Trophoblast cell (in vitro differentiated cells and primary cell): ENCODE data around the gene MKKS.

Experiments
- DNase-seq, 2 donors: peaks; one replicate each; pipeline ENCODE4 v3.0.0-alpha.2; 2016
- H2AFZ ChIP-seq: 2 replicates; pipeline ENCODE4 v1.6.1; 2013; ENCODE audit warnings: low read length, moderate library complexity, mild to moderate bottlenecking; ENCODE audit not compliant: insufficient read depth, poor library complexity
- H2AK5ac ChIP-seq: 2 replicates; pipeline ENCODE4 v1.6.1; 2013; ENCODE audit warnings: mild to moderate bottlenecking, low read length
- H2BK120ac ChIP-seq: 2 replicates; pipeline ENCODE4 v1.6.1; 2013; ENCODE audit warnings: low read length, mild to moderate bottlenecking, moderate library complexity; ENCODE audit not compliant: insufficient read depth, poor library complexity
- H2BK12ac ChIP-seq: 2 replicates; pipeline ENCODE4 v1.6.1; 2013; ENCODE audit warnings: mild to moderate bottlenecking, low read length, moderate library complexity
- H2BK5ac ChIP-seq: 2 replicates; pipeline ENCODE4 v1.6.1; 2013; ENCODE audit warnings: low read length, low read depth, moderate library complexity, mild to moderate bottlenecking; ENCODE audit not compliant: poor library complexity
- H3K14ac ChIP-seq: 2 replicates; pipeline ENCODE4 v1.6.1; 2013; ENCODE audit warnings: mild to moderate bottlenecking, low read length
- H3K18ac ChIP-seq: 2 replicates; pipeline ENCODE4 v1.6.1; 2013; ENCODE audit warnings: mild to moderate bottlenecking, low read length
- H3K23ac ChIP-seq: 2 replicates; pipeline ENCODE4 v1.6.1; 2013; ENCODE audit warnings: low read length
- H3K27ac ChIP-seq: 2 replicates; pipeline ENCODE4 v1.5.1; 2013; ENCODE audit warnings: low read depth, mild to moderate bottlenecking, inconsistent platforms, low read length, moderate library complexity
- H3K27me3 ChIP-seq: 2 replicates; pipeline ENCODE4 v1.6.1; 2013; ENCODE audit warnings: inconsistent platforms, mild to moderate bottlenecking, low read length, moderate library complexity; ENCODE audit not compliant: insufficient read depth
- H3K36me3 ChIP-seq, 2 experiments: 1 replicate in 1 of 2; 2 replicates in 1 of 2; pipeline ENCODE4 v1.6.1; 2013; ENCODE audit warnings: low read length in 2 of 2, mild to moderate bottlenecking in 2 of 2, moderate library complexity in 1 of 2; ENCODE audit not compliant: insufficient read depth in 2 of 2, control insufficient read depth in 1 of 2
- H3K4ac ChIP-seq: 2 replicates; pipeline ENCODE4 v1.6.1; 2013; ENCODE audit warnings: low read depth, mild to moderate bottlenecking, low read length, moderate library complexity
- H3K4me1 ChIP-seq, 2 experiments: 1 replicate in 1 of 2; 2 replicates in 1 of 2; pipeline ENCODE4 v1.6.1; 2013; ENCODE audit warnings: low read length in 2 of 2, mild to moderate bottlenecking in 2 of 2, moderate library complexity in 1 of 2; ENCODE audit not compliant: insufficient read depth in 2 of 2, control insufficient read depth in 1 of 2
- H3K4me2 ChIP-seq: 2 replicates; pipeline ENCODE4 v1.6.1; 2013; ENCODE audit warnings: inconsistent platforms, mild to moderate bottlenecking, low read length, moderate library complexity
- H3K4me3 ChIP-seq: 2 replicates; pipeline ENCODE4 v1.5.1; 2013; ENCODE audit warnings: mild to moderate bottlenecking, low read depth, low read length, inconsistent platforms
- H3K79me1 ChIP-seq: one replicate; pipeline ENCODE4 v1.6.1; 2013; ENCODE audit warnings: low read length
- H3K79me2 ChIP-seq: 2 replicates; pipeline ENCODE4 v1.6.1; 2013; ENCODE audit warnings: low read length, mild to moderate bottlenecking; ENCODE audit not compliant: control insufficient read depth, insufficient read depth, poor library complexity
- H3K9ac ChIP-seq: 2 replicates; pipeline ENCODE4 v1.6.1; 2013; ENCODE audit warnings: mild to moderate bottlenecking, low read length
- H3K9me3 ChIP-seq: 2 replicates; pipeline ENCODE4 v1.6.1; 2013; ENCODE audit warnings: low read depth, mild to moderate bottlenecking, control low read depth, inconsistent platforms, low read length; ENCODE audit not compliant: insufficient read depth
- H4K12ac ChIP-seq: 2 replicates; pipeline ENCODE4 v1.6.1; 2013; ENCODE audit warnings: low read depth, mild to moderate bottlenecking, low read length, moderate library complexity
- H4K8ac ChIP-seq: 2 replicates; pipeline ENCODE4 v1.6.1; 2013; ENCODE audit warnings: low read depth, mild to moderate bottlenecking, low read length, moderate library complexity
- H4K91ac ChIP-seq: one replicate; pipeline ENCODE4 v1.6.1; 2013; ENCODE audit warnings: low read depth, mild to moderate bottlenecking, low read length, moderate library complexity
- WGBS: extraction: QIAGEN DNeasy Blood & Tissue Kit; methylation state at CpG from one replicate; pipeline ENCODE4 v1.1.7; 2013; ENCODE audit warnings: missing lambda C conversion rate; ENCODE audit not compliant: insufficient read length, insufficient coverage; ENCODE audit errors: extremely low coverage; 5-methylcytosine and 5-hydroxymethylcytosine counted together

Gene MKKS

DNA sequence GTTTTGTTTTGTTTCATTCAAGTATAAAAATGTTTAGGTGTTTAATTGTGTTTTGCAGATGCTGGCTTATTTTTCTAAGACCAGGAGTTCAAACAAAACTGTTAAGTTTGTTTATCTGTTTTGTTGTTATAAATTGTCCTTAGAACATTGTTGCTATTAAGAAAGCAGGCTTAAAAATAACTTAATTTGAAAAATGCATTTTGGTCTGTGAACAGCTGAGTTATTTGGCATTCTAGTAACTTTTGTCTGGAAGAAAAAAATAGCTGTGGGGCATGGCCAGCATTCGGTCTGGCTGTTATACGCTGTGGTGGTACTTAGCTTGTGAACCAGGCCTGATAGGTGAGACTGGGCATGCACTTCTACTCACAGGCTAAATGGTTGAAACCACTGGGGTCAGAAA is 38.8 kb upstream of the MKKS start:
- no peaks in the 10 kb centered on the region for H3K36me3 ChIP-seq
- no peak overlapping the region for H2AFZ ChIP-seq
- peaks cover 8 to 9% of the 10 kb centered on the region in 2 experiments for H3K4me1 ChIP-seq
- no peak overlapping the region for H3K9ac ChIP-seq
- H3K23ac ChIP-seq: no peak overlapping the region
- no peak for DNase-seq
- no peak overlapping the region for H2BK12ac ChIP-seq
- H2AK5ac ChIP-seq: no peak overlapping the region
- no peak overlapping the region for H4K91ac ChIP-seq
- H3K79me2 ChIP-seq: no peaks in the 10 kb centered on the region
- peaks cover 4% of the 10 kb centered on the region for H3K79me1 ChIP-seq
- H3K4ac ChIP-seq: no peak overlapping the region
- no peak overlapping the region for H3K27ac ChIP-seq
- H2BK5ac ChIP-seq: no peak overlapping the region
- no peak overlapping the region for H3K4me2 ChIP-seq
- H3K27me3 ChIP-seq: no peaks in the 10 kb centered on the region
- no peak overlapping the region for H3K4me3 ChIP-seq
- H3K18ac ChIP-seq: no peak overlapping the region
- H3K9me3 ChIP-seq: no peaks in the 10 kb centered on the region
- H2BK120ac ChIP-seq: no peak overlapping the region
- no peak overlapping the region for H3K14ac ChIP-seq
- WGBS: no CpG with 5 or more reads among the region's 2 CpGs
- H4K12ac ChIP-seq: no peak overlapping the region
- H4K8ac ChIP-seq: no peak overlapping the region

DNA sequence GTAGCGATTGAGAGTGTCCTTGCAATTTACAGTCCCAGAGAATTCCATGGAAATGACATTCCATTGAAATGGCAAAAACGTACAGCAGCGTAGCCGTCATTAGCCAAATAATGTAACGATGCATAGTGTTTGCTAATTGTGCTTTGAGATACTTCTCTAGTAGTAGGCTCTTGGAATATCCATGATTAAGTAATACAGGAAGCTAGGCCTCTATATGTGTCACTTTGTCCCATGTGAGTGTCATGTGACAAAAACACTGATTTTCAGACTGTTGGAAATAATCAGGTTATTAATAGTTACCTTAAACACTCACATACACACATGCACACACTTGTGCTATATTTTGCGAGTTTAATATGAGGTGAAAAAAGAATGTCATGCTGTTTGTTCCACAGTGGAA is 36.3 kb upstream of the MKKS start:
- Histone ChIP-seq H3K4me1 (peaks cover 11 to 13% of the 10 kb centered on the region in 2 experiments), H3K4me3 (no peak overlapping the region), H3K18ac (no peak overlapping the region), H3K27ac (no peak overlapping the region), H3K14ac (no peak overlapping the region), H3K9ac (no peak overlapping the region), H3K4me2 (no peak overlapping the region), H2AFZ (no peak overlapping the region), H3K4ac (no peak overlapping the region), H3K27me3 (no peaks in the 10 kb centered on the region), H4K8ac (no peak overlapping the region), H3K23ac (no peak overlapping the region), H2AK5ac (no peak overlapping the region), H3K9me3 (no peaks in the 10 kb centered on the region), H3K79me1 (peaks cover 9% of the 10 kb centered on the region), H2BK5ac (no peak overlapping the region), H3K36me3 (no peaks in the 10 kb centered on the region), H3K79me2 (no peaks in the 10 kb centered on the region), H2BK120ac (no peak overlapping the region), H4K91ac (no peak overlapping the region), H2BK12ac (no peak overlapping the region), H4K12ac (no peak overlapping the region)
- DNase-seq: no peak
- WGBS: no CpG with 5 or more reads among the region's 6 CpGs

GRCh38 chr20:10469599-10469998 is 35.6 kb upstream of the MKKS start:
- DNase-seq: peak; percentile 43 to 76
- Histone ChIP-seq H3K18ac (no peak overlapping the region), H4K12ac (no peak overlapping the region)

DNA sequence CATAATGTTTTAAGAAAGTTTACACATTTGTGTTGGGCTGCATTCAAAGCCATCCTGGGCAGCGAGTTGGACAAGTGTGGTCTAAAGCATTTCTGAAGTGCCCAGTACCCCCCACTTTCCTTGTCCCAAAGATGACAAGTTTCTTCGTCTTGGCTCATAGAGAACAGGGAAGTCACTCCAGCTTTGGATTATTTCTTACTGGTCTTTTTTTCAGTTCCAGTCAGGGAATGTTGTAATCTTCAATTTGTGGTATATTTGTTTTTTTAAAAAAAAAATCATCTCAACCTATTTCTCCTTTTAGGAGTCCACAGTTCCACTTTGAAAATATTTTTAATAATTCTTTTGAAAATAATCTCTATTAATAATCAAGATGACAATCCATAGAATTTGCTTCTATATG is 35.0 kb upstream of the MKKS start:
- Histone ChIP-seq H2BK12ac (no peak overlapping the region), H4K91ac (no peak overlapping the region), H3K14ac (no peak overlapping the region), H4K8ac (no peak overlapping the region), H3K18ac (no peak overlapping the region), H3K27ac (peak overlapping the region; percentile 27), H3K4me1 (peaks cover 14 to 18% of the 10 kb centered on the region in 2 experiments), H3K36me3 (no peaks in the 10 kb centered on the region), H3K9me3 (no peaks in the 10 kb centered on the region), H3K27me3 (no peaks in the 10 kb centered on the region), H2AFZ (no peak overlapping the region), H4K12ac (no peak overlapping the region), H3K79me2 (no peaks in the 10 kb centered on the region), H3K4me2 (no peak overlapping the region), H2BK120ac (peak overlapping the region; percentile 90), H3K4ac (no peak overlapping the region), H3K4me3 (no peak overlapping the region), H3K79me1 (peaks cover 10% of the 10 kb centered on the region), H3K9ac (no peak overlapping the region), H3K23ac (no peak overlapping the region), H2BK5ac (no peak overlapping the region), H2AK5ac (no peak overlapping the region)
- no CpG with 5 or more reads among the region's 2 CpGs for WGBS
- no peak for DNase-seq

More at GRCh38 chr20:10469599-10469998, 35.6 kb upstream of the MKKS start:
- H3K9me3 ChIP-seq: no peaks in the 10 kb centered on the region
- no CpG with 5 or more reads among the region's 7 CpGs for WGBS
- no peak overlapping the region for H2AFZ ChIP-seq
- no peak overlapping the region for H4K8ac ChIP-seq
- no peak overlapping the region for H3K14ac ChIP-seq
- no peak overlapping the region for H2BK12ac ChIP-seq
- H3K27me3 ChIP-seq: no peaks in the 10 kb centered on the region
- H3K4me2 ChIP-seq: peak overlapping the region; percentile 18
- H3K27ac ChIP-seq: no peak overlapping the region
- H3K23ac ChIP-seq: no peak overlapping the region
- no peak overlapping the region for H3K9ac ChIP-seq
- no peaks in the 10 kb centered on the region for H3K36me3 ChIP-seq
- no peak overlapping the region for H3K4ac ChIP-seq
- no peak overlapping the region for H3K4me3 ChIP-seq
- H3K79me2 ChIP-seq: no peaks in the 10 kb centered on the region
- peaks cover 10% of the 10 kb centered on the region for H3K79me1 ChIP-seq
- no peak overlapping the region for H2AK5ac ChIP-seq
- peaks cover 14 to 18% of the 10 kb centered on the region in 2 experiments for H3K4me1 ChIP-seq
- H2BK5ac ChIP-seq: no peak overlapping the region
- no peak overlapping the region for H2BK120ac ChIP-seq
- H4K91ac ChIP-seq: no peak overlapping the region
